ENCODE measurements around the gene TFEB.
"Not testable (repeated sequence)": the region's sequence is repeated elsewhere in the genome, so short reads cannot be mapped to it uniquely, and the experiment has no call there.

Gene TFEB

GRCh38 chr6:41735427-41736185, at the start of gene TFEB:
Gene TFEB (minus strand): TSS chr6:41735608. CDS start chr6:41691213, 44,395 bp downstream.
- peak; percentile 92 for DNase-seq

- DNase-seq = no peak
These were observed 49.3 kb upstream of the TFEB start for GRCh38 chr6:41784581-41785171.

- no peak for DNase-seq
These were observed 47.8 kb upstream of the TFEB start for GRCh38 chr6:41783106-41783780.

- DNase-seq = no peak
These were observed 45.9 kb upstream of the TFEB start for GRCh38 chr6:41781366-41781730.

GRCh38 chr6:41780551-41781365, 45.4 kb upstream of the TFEB start, which contains the start of gene PRICKLE4:
Gene PRICKLE4 (plus strand): TSS chr6:41780782. CDS start chr6:41783474, 2,692 bp downstream.
- DNase-seq = no peak

GRCh38 chr6:41779788-41780550, 44.6 kb upstream of the TFEB start, which contains the start of gene FRS3:
Gene FRS3 (minus strand): TSS chr6:41779900. CDS start chr6:41776987, 2,913 bp downstream.
- peak; percentile 99 for DNase-seq

- no peak for DNase-seq
These were observed 43.9 kb upstream of the TFEB start for GRCh38 chr6:41779336-41779735.

- no peak for DNase-seq
These were observed 43.5 kb upstream of the TFEB start for GRCh38 chr6:41778895-41779294.

GRCh38 chr6:41777551-41778285, 42.3 kb upstream of the TFEB start:
- no peak for DNase-seq

- no peak for DNase-seq
These were observed 40.0 kb upstream of the TFEB start for GRCh38 chr6:41775293-41775882.

GRCh38 chr6:41774841-41775240, 39.4 kb upstream of the TFEB start:
- no peak for DNase-seq

- no peak for DNase-seq
These were observed 35.9 kb upstream of the TFEB start for GRCh38 chr6:41771058-41771983.

GRCh38 chr6:41770381-41771057, 35.1 kb upstream of the TFEB start:
- no peak for DNase-seq

- DNase-seq = no peak
These were observed 34.0 kb upstream of the TFEB start for GRCh38 chr6:41769376-41769775.

- DNase-seq = no peak
These were observed 33.3 kb upstream of the TFEB start for GRCh38 chr6:41768545-41769308.

GRCh38 chr6:41767112-41767833, 31.9 kb upstream of the TFEB start:
- no peak for DNase-seq

- not testable (repeated sequence) for DNase-seq
These were observed 30.7 kb upstream of the TFEB start for GRCh38 chr6:41766043-41766664.
